BJ (cell line): ENCODE results near the gene THAP6. TPM values are rescaled to one million over a fixed set of nuclear protein-coding genes. Genes with fewer than 3 reads are reported as not detected.
A peak's percentile ranks its signal among the peaks of the same experiment; 100 is the strongest.
"Not testable (repeated sequence)": the region's sequence is repeated elsewhere in the genome, so short reads cannot be mapped to it uniquely, and the experiment has no call there.

Experiments
- CTCF ChIA-PET: fragments of 350-600 bp; formaldehyde crosslinking; extraction: SDS; loops from one replicate; lab custom pipeline; 2021; ENCODE audit warnings: antibody characterized with exemption, inconsistent platforms; lab: Yijun Ruan, JAX
- POLR2A ChIA-PET: fragments of 300-600 bp; sonication (Branson Sonifier 250); formaldehyde crosslinking; extraction: SDS; loops from one replicate; lab custom pipeline; 2021; ENCODE audit warnings: antibody characterized with exemption; lab: Charles Lee
- DNase-seq: peaks from one replicate; pipeline ENCODE4 v3.0.0-alpha.2; 2011; ENCODE audit warnings: low read depth
- H3K27me3 ChIP-seq: 2 replicates; pipeline ENCODE4 v1.6.0; 2011; ENCODE audit warnings: low read length; ENCODE audit not compliant: control insufficient read depth, insufficient read depth
- H3K36me3 ChIP-seq: 2 replicates; pipeline ENCODE4 v1.5.1; 2011; ENCODE audit warnings: low read length; ENCODE audit not compliant: control insufficient read depth, insufficient read depth
- H3K4me3 ChIP-seq: 2 replicates; pipeline ENCODE4 v1.5.1; 2011; ENCODE audit warnings: low read depth, mild to moderate bottlenecking, control low read depth, low read length
- CTCF ChIP-seq: IDR thresholded peaks from 2 replicates; pipeline ENCODE4 v1.5.1; 2011; ENCODE audit warnings: low read depth, mild to moderate bottlenecking, control low read depth, inconsistent platforms, low read length, moderate library complexity; ENCODE audit not compliant: insufficient read depth
- polyA plus RNA-seq: library from polyadenylated mRNA; depleted of rRNA; stranded (reverse); fragments of >200 nt; gene quantifications from 2 replicates; pipeline ENCODE4 v1.2.3, GENCODE V29; 2011

Gene THAP6
- polyA plus RNA-seq, 1 experiment, result 7.3 TPM

DNA sequence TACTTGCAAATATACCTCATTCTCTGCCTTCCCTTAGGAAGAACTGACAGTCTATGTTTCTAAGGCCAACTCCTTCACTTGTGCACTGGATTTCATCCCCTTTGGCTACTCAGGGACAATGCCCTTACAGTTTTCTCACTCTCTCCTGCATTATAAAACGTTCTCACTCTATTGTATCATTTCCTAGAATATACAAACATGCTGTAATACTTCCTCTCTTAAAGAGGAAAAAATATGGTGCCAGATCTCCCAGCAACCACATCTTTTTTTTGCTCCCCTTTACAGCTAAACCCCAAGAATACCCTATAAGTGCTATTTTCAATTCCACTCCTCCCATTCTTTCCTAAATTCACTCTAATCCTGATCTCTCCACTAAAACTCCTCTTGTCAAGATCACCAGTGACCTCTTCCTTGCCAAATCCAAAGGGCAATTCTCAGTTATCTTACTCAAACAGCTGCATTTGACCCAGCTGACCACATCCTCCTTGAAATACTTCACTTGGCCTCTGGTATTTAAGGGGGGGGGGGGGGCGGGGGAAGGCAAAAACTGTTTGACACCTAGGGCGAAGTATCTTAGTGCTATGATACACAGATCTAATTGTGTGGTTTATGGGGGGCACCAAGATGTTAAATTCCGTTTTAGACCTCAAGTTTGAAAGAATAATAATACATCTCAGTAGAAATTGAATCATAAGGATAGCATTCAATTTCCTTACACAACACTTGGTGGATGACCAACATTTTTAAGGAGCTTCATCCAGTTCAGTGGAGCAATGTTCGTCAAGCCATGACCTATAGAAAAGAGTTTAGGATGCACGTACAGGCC, 1.7 kb upstream of the THAP6 start:
- CTCF ChIA-PET, result interaction anchor here (0.7 to 1.5 kb wide), 3 partner anchors 21 to 33 kb away, joined by 3 to 4 read pairs (median 3); no protein-coding TSS in a partner anchor
- DNase-seq, result no peak

DNA sequence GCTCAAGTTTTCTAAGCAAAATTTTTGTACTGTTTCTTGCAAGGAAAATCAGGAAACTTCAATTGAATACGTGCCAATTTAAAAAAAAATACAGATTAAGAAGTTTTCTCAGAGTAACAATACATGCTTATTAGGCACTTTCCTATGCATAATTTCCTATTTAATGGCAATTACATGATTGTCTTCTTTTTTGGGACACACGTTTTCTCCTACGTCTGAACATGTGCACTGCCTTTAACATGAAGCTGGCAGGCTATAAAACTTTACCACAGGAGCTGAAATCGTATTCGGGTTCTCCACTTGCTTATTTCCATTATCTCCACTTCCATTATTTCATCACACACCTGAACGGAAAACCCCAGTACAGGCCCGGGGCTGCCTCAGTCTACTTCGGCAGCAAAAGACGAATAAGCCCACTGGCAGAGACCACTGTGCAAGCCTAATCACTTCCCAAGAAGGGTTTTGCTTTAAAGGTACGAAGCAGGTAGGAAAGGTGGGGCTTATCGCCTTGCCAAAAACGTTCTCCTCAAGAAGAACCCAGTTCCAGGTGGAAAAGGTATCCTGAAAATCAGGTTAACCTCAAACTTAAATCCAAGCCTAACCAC, 645 bp upstream of the THAP6 start:
- Histone ChIP-seq H3K36me3 (peaks cover 1% of the 10 kb centered on the region; the same call in 1 of the 2 replicates), H3K27me3 (no peaks in the 10 kb centered on the region), H3K4me3 (peak overlapping the region; percentile 70)
- no peak for DNase-seq
- no peak for TF ChIP-seq CTCF
- ChIA-PET POLR2A (no interaction called here), CTCF (interaction anchor here (0.7 to 1.6 kb wide), 4 partner anchors 15 to 32 kb away, joined by 3 to 4 read pairs (median 4); no protein-coding TSS in a partner anchor)

More for the DNA sequence above, 1.7 kb upstream of the THAP6 start:
- Histone ChIP-seq H3K36me3 (no peaks in the 10 kb centered on the region), H3K4me3 (peak overlapping the region; percentile 70; the same call in 1 of the 2 replicates), H3K27me3 (no peaks in the 10 kb centered on the region)
- no peak for TF ChIP-seq CTCF
- POLR2A ChIA-PET, result no interaction called here

DNA sequence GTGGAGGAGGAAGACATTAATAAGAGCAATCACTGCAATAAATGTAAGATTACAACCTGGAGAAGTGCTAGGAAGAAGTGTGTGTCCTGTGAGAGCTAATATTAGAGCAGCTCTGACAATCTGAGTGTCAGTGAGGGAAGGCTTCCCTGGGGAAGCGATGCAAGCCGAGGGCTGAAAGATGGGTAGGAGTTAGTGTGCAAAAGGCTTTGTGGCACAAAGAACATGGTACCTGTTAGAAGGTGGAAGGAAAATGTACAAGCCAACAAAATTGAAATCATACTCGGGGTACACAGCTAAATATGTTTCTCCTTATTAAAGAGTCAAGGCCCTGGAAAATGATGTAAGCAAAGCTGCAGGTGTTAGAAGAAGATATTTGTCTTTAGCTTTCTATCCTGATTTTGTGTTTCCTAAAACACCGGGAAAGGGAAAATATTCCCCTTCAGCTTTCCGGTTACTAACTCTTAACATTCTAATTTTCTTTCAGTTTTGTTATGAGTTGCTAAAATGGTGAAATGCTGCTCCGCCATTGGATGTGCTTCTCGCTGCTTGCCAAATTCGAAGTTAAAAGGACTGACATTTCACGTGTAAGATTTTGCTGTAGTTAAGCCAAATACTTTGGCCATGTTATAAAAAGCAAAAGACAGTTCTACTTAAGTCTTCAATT, 808 bp downstream of the THAP6 start:
- CTCF ChIA-PET, result interaction anchor here (0.7 to 1.6 kb wide), 4 partner anchors 16 to 333 kb away, joined by 3 to 4 read pairs (median 3); no protein-coding TSS in a partner anchor
- Histone ChIP-seq H3K4me3 (peak overlapping the region; percentile 70), H3K36me3 (peaks cover 1% of the 10 kb centered on the region; the same call in 1 of the 2 replicates), H3K27me3 (no peaks in the 10 kb centered on the region)
- DNase-seq, result no peak
- no peak for TF ChIP-seq CTCF
- POLR2A ChIA-PET, result interaction anchor here (0.6 kb wide), 1 partner anchor 825 kb away, joined by 3 read pairs; no protein-coding TSS in a partner anchor

DNA sequence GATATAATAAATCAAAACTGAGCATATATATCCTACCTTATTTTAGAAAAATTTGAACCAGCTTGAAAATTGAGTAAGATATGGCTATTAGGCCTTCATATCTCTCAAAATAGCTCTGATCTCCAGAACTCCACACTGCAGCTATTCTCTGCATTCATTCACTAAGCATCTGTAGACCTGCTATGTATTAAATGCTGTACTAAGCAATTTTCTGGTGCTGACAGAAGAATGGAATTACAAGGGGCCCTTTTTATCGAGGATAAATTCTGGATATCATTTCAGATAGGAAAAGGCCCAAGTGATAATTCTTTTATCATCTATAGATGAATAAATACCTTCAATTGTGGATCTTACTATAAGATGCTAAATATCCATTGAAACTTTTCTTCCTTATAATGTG, 1.9 kb downstream of the THAP6 start:
- ChIA-PET POLR2A (no interaction called here), CTCF (interaction anchor here (0.6 kb wide), 1 partner anchor 14 kb away, joined by 5 read pairs; no protein-coding TSS in a partner anchor)
- Histone ChIP-seq H3K36me3 (peaks cover 1% of the 10 kb centered on the region; the same call in 1 of the 2 replicates), H3K27me3 (no peaks in the 10 kb centered on the region), H3K4me3 (no peak overlapping the region)
- DNase-seq, result no peak
- TF ChIP-seq CTCF, result no peak

GRCh38 chr4:75519452-75519851, 5.2 kb downstream of the THAP6 start:
- H3K27me3 ChIP-seq, DNase-seq, CTCF ChIA-PET, H3K4me3 ChIP-seq, POLR2A ChIA-PET, H3K36me3 ChIP-seq: not testable (repeated sequence)
